Thymus (tissue), 11 donors: Measurements from ENCODE around the gene ZNF302. TPM values are rescaled to one million over a fixed set of nuclear protein-coding genes. Genes with fewer than 3 reads are reported as not detected.

ENCODE experiments used
- DNase-seq, 9 donors: peaks; one replicate each; pipeline ENCODE4 v3.0.0-alpha.2; 2013; ENCODE audit warnings: low spot score in 9 of 9, low read depth in 6 of 9, missing footprints in 1 of 9
- H3K27ac ChIP-seq, 2 donors: one replicate each; pipeline ENCODE4 v1.5.1; 2013; ENCODE audit warnings: control low read depth in 1 of 2, low read depth in 1 of 2, low read length in 1 of 2, mild to moderate bottlenecking in 1 of 2, moderate library complexity in 1 of 2
- H3K27me3 ChIP-seq, 2 donors: one replicate each; pipeline ENCODE4 v1.5.1; 2013; ENCODE audit warnings: low read length in 1 of 2; ENCODE audit not compliant: control insufficient read depth in 2 of 2, insufficient read depth in 1 of 2
- H3K36me3 ChIP-seq, 2 donors: one replicate each; pipeline ENCODE4 v1.5.1; 2013; ENCODE audit warnings: low read length in 1 of 2, mild to moderate bottlenecking in 1 of 2, moderate library complexity in 1 of 2; ENCODE audit not compliant: control insufficient read depth in 2 of 2, insufficient read depth in 2 of 2
- H3K4me1 ChIP-seq, 2 donors: one replicate each; pipeline ENCODE4 v1.5.1; 2013; ENCODE audit warnings: low read length in 2 of 2; ENCODE audit not compliant: control insufficient read depth in 2 of 2, insufficient read depth in 2 of 2
- H3K4me3 ChIP-seq, 2 donors: one replicate each; pipeline ENCODE4 v1.5.1; 2013; ENCODE audit warnings: low read length in 2 of 2, control low read depth in 1 of 2, mild to moderate bottlenecking in 1 of 2
- H3K9me3 ChIP-seq, 2 donors: one replicate each; pipeline ENCODE4 v1.5.1; 2013; ENCODE audit warnings: low read length in 1 of 2, mild to moderate bottlenecking in 1 of 2; ENCODE audit not compliant: control insufficient read depth in 2 of 2, insufficient read depth in 1 of 2
- WGBS: extraction: QIAGEN DNeasy Blood & Tissue Kit; methylation state at CpG from one replicate; pipeline ENCODE4 v1.1.7; 2013; 5-methylcytosine and 5-hydroxymethylcytosine counted together
- polyA plus RNA-seq: library from polyadenylated mRNA; stranded (reverse); fragments of 200-250 nt; gene quantifications from one replicate; pipeline ENCODE4 v1.2.3, GENCODE V29; 2013
- total RNA-seq: library from RNA; stranded (reverse); fragments of 120-200 nt; gene quantifications from one replicate; pipeline ENCODE4 v1.2.4, GENCODE V29; 2013
- donor health status: healthy.

ZNF302 gene
- total and polyA plus RNA-seq, 2 donors: 32.7 to 44.4 TPM

DNA sequence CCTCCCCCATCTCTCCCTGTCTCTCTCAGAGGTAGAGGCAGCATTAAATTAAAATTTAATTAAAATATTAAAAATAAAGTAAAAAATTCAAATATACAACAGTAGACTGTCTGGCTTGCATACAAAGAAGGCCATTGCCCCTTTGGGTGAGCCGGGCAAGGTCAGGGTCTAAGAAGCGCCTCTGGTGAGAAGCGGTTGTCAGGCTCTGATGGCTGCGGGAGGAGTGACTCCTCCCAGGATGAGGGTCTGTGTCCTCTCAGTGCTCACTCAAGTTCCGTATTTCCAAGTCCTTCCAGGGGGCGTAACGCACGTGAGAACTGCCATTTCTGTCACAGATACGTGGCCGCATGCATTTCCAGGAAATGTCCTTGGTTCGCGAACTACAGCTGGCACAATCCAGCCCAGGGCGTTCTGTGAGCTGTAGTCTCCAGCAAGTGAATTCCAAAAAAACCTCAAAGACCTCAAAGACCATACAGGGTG, 55.8 kb downstream of the ZNF302 start:
- Histone ChIP-seq H3K4me1 (peaks cover 5 to 11% of the 10 kb centered on the region in 2 donors), H3K27ac (peak overlapping the region; percentile 83 to 95), H3K4me3 (peak overlapping the region; percentile 69 to 77), H3K9me3 (no peaks in the 10 kb centered on the region), H3K36me3 (peaks cover 5 to 6% of the 10 kb centered on the region in 2 donors), H3K27me3 (no peaks in the 10 kb centered on the region)
- WGBS: under 1% methylated on average over 13 of the region's 13 CpGs
- no peak for DNase-seq

DNA sequence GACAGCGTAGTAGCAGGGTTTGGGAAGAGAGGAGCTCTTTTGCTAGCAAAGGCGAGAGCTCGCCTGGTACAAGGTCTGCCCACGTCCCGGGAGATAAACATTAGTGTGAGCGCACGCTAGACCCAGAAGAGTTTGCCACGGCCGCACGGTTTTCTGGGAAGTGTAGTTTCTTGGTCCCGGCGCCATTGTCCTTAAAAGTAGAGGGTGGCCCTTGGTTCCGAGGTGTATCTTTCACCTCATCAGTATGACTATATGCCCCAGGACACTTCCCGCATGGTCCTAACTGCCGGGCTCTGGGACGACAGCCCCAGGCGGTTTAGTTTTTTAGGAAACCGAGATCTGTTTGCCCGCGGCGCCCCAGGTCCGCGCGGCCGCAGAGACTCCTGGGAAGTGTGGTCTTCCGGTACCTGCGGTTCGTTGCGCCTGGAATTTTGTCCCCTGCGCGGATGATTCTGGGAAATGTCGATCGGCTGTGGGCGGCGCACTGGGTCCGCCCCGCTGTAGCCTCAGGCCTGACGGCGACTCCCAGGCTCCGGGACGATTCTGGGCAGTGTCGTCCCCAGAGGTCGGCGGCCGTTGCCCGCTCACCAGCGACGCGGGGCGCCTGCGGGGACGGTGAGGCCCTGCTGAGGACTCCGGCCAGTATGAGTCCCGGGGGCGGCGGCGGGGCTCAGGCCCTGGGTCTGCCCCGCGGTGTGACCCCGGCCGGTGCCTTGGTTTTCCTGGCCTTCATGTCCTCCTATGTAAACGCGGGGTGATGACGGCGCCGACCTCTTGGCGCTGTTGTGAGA, 56.5 kb downstream of the ZNF302 start, which contains the start of gene ZNF181:
TSS of gene ZNF181 (plus strand) at position 498 of the 791 bp plus-strand sequence. CDS start 795 bp downstream, outside the sequence.
- Histone ChIP-seq H3K9me3 (no peaks in the 10 kb centered on the region), H3K27ac (peak within 1 kb of the TSS; percentile 83 to 95), H3K4me3 (peak within 1 kb of the TSS; percentile 69 to 77), H3K4me1 (peaks cover 5 to 11% of the 10 kb centered on the region in 2 donors), H3K27me3 (no peaks in the 10 kb centered on the region), H3K36me3 (peaks cover 5 to 6% of the 10 kb centered on the region in 2 donors)
- peak; percentile 69 to 94 (median 81) for DNase-seq
- WGBS: under 1% methylated on average over 67 of the region's 67 CpGs

DNA sequence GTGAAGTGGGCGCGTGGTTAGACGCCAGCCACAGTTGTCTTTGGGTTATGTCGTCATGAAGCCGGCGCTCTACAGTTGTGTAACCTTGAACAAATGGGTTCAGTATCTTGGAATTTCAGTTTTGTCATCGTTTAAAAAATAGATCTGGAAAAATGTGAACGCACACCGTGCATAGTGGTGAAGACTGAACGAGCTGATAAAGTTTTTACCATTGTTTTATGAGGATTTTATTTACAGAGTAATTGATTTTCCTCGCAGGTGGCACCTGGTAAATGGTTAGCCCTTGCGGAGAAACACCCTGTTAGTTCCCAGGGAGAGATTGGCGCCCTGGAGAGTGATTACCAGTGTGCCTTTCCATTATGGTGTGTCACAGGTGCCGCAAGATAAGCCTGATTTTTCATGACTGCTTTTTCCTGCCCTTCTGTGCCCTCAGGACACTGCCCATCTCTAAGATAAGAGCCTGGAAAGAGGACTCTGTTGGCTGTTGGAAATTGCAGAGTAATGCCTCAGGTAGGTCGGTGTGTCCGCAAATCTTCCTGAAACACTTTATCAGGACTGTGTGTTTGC, 57.1 kb downstream of the ZNF302 start:
- 24% methylated on average over 16 of the region's 16 CpGs for WGBS
- DNase-seq: peak in 5 of 9 donors; percentile 30 to 65 (median 48)
- no peaks in the 10 kb centered on the region for H3K9me3 ChIP-seq
- peaks cover 9 to 11% of the 10 kb centered on the region in 2 donors for H3K36me3 ChIP-seq
- H3K4me1 ChIP-seq: peaks cover 5 to 11% of the 10 kb centered on the region in 2 donors
- H3K4me3 ChIP-seq: peak overlapping the region; percentile 69 to 77
- H3K27me3 ChIP-seq: no peaks in the 10 kb centered on the region
- peak overlapping the region; percentile 83 to 95 for H3K27ac ChIP-seq

Other genes starting within 250 kb of the ZNF302 start
- 220 TPM for gene UBA2, start 249.3 kb upstream of the ZNF302 start, total RNA-seq
- gene UBA2, start 249.3 kb upstream of the ZNF302 start, polyA plus RNA-seq: 113 TPM
- 2.5 TPM for gene WTIP, start 195.9 kb upstream of the ZNF302 start, total RNA-seq
- gene WTIP, start 195.9 kb upstream of the ZNF302 start, polyA plus RNA-seq: 3.6 TPM
- 0.05 TPM for gene SCGB2B2, start 519 bp upstream of the ZNF302 start, total RNA-seq
- gene SCGB2B2, start 519 bp upstream of the ZNF302 start, polyA plus RNA-seq: 0.14 TPM
- 21.5 TPM for gene ZNF181, start 56.6 kb downstream of the ZNF302 start, total RNA-seq
- 14.2 TPM for gene ZNF181, start 56.6 kb downstream of the ZNF302 start, polyA plus RNA-seq
- 7.7 TPM for gene ZNF599, start 95.5 kb downstream of the ZNF302 start, total RNA-seq
- gene ZNF599, start 95.5 kb downstream of the ZNF302 start, polyA plus RNA-seq: 9.5 TPM
- 2.5 TPM for gene ZNF30, start 249.2 kb downstream of the ZNF302 start, total RNA-seq
- gene ZNF30, start 249.2 kb downstream of the ZNF302 start, polyA plus RNA-seq: 3.9 TPM